DOHH2 (cell line): Measurements from ENCODE around the gene C15orf62.

ENCODE experiments used
- EZH2phosphoT487 ChIP-seq: fragments of 200-600 bp; sonication (generic); IDR thresholded peaks from 2 replicates; pipeline ENCODE4 v1.6.1; 2017; ENCODE audit warnings: borderline replicate concordance, mild to moderate bottlenecking, antibody characterized with exemption, low read length, moderate library complexity, mixed read lengths
- TF ChIP-seq, protein P1 (sequence below): fragments of 200-600 bp; sonication (generic); IDR thresholded peaks from one replicate; pipeline ENCODE4 v1.5.1; 2014; ENCODE audit warnings: antibody characterized with exemption, mild to moderate bottlenecking, low read depth, low read length; ENCODE audit not compliant: poor library complexity, severe bottlenecking

DNA sequence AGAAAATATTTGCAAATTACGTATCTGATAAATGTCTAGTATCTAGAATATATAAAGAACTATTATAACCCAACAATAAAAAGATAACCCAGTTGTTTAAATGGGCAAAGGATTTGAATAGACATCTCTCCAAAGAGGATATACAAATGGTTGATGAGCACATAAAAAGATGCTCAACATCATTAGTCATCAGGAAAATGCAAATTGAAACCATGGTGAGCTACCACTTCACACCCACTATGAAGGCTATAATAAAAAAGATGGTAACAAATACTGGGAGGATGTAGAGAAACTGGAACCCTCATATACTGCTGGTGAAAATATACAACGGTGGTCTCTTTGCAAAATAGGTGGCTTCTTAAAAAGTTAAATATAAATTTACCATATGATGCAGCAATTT, 46.8 kb upstream of the C15orf62 start:
- TF ChIP-seq, protein P1, sequence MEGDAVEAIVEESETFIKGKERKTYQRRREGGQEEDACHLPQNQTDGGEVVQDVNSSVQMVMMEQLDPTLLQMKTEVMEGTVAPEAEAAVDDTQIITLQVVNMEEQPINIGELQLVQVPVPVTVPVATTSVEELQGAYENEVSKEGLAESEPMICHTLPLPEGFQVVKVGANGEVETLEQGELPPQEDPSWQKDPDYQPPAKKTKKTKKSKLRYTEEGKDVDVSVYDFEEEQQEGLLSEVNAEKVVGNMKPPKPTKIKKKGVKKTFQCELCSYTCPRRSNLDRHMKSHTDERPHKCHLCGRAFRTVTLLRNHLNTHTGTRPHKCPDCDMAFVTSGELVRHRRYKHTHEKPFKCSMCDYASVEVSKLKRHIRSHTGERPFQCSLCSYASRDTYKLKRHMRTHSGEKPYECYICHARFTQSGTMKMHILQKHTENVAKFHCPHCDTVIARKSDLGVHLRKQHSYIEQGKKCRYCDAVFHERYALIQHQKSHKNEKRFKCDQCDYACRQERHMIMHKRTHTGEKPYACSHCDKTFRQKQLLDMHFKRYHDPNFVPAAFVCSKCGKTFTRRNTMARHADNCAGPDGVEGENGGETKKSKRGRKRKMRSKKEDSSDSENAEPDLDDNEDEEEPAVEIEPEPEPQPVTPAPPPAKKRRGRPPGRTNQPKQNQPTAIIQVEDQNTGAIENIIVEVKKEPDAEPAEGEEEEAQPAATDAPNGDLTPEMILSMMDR, result no peak
- TF ChIP-seq EZH2phosphoT487, result no peak
